ENCODE data around the gene APOE.
"Not testable (repeated sequence)": the region's sequence is repeated elsewhere in the genome, so short reads cannot be mapped to it uniquely, and the experiment has no call there.

DNA sequence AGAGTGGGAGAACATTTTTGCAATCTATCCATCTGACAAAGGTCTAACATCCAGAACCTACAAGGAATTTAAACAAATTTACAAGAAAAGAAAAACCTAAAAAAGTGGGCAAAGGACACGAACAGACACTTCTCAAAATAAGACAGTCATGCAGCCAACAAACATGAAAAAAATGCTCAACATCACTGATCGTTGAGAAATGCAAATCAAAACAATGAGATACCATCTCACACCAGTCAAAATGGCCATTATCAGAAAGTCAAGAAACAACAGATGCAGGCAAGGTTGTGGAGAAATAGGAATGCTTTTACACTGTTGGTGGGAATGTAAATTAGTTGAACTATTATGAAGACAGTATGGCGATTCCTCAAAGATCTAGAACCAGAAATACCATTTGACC lies 44.0 kb upstream of the APOE start:
- not testable (repeated sequence) for TF ChIP-seq CTCF, POLR2A (IDR thresholded peaks at IDR 0.05)

Data from thyroid gland (tissue), 4 donors.